NCI-H2196 (cell line): ENCODE results near the gene RBM26.

ENCODE experiments used
- DNase-seq: peaks from one replicate; lab custom pipeline; 2025; ENCODE audit not compliant: unreplicated experiment; lab: John Stamatoyannopoulos, UW

RBM26 gene

DNA sequence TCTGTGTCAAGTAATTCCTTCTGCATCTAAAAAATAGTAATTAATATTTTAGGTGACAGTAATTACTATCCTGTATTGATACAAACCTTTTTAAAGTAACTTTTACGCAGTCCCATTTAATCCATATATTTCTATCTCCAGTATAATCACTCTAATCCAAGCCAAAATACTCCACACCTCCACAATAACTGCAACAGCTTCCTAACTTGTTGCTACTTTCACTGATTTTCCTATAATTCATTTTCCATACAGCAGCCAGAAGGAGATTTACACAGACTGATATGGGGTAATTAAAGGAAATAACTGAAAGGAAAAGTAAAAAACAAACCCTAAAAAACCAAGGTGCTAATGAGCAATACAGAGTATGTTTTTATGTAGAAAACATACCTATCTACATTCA lies 64.9 kb downstream of the RBM26 start:
- DNase-seq, result no peak

DNA sequence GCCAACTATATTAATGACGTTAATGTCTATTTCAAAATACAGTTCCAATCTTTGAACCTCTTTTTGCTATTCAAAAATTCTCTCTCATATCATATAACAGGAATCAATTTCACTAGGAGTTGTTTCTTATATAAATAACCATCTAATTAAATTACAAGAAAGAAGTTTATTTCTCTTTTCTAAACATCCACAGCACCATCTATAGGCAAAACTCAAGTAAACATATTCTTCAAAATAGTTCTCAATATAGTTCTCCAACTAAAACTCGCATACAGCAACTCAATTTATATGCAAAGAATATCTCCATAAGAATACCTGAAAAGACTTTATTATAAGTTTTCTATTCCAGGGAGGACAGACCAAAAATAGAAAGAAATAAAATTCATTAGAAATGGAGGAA lies 65.6 kb downstream of the RBM26 start:
- DNase-seq, result no peak

DNA sequence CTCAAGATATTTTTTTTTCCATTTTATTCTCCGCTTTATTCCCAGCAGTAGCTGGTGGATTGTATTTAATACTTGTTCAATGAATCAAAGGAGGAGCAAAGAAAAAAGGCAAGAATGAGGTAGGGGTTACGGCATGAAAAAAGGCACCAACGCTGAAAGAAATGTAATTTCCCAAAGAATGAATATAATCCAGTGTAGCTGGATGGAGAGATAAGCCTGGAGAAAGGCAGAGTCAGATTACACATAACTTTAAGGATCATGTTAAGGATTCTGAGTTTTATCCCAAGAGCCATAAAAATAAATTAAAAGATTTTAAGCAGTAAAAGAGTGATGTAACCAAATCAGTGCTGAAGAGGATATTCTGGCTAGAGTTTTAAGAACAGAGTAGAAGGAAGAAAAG lies 67.7 kb downstream of the RBM26 start:
- no peak for DNase-seq

DNA sequence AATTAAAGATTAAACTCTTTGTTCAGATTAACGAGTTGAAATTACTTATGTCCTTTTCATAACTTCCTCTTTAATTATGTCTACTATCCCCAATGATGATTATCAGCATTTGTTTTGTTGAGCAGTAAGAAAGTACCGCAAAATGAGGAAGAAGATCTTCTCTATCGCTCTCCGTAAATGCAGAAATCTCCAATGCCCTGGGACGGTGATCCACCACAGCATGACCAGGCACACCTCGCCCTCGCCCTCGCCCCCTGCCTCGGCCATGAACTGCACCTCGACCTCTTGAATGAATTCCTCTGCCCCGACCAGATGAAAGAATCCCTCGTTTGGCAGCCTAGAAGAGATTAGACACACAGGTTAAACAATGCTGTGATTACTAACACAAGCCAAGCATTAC lies 69.1 kb downstream of the RBM26 start:
- no peak for DNase-seq

DNA sequence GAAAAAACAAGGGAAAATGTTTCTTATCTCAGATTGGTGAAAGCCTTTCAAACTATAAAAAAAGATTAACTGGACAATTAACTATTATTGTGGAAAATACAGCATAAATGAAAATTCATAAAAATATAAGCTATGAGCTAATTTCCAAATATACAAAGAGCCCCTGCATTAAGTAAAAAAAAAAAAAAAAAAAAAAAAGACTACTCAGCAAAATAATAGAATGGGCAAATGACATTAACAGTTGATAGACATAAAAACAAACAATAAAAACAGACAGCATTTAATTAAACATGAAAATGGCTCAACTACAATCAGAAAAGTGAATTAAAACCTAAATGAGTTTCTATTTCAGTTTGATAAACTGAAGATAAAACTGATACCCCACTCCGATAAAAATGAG lies 77.5 kb downstream of the RBM26 start:
- no peak for DNase-seq

DNA sequence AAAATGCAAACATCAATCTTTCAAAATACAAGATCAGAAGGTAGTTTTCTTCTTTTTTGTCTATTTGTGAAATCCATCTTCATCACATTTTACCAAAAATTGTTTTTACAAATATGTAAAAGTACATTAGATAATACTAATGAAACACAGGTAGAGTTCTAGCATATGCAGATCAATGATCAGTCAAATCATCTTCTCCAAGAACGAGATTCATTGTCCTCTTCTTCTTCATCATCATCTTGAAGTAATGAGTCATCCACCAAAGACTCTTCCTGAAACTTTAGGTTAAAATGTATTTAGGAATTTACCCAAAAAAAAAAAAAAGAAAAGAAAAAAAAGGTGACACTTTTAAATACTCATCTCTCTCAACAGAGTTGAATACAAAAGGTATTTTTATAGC lies 85.6 kb downstream of the RBM26 start:
- no peak for DNase-seq

DNA sequence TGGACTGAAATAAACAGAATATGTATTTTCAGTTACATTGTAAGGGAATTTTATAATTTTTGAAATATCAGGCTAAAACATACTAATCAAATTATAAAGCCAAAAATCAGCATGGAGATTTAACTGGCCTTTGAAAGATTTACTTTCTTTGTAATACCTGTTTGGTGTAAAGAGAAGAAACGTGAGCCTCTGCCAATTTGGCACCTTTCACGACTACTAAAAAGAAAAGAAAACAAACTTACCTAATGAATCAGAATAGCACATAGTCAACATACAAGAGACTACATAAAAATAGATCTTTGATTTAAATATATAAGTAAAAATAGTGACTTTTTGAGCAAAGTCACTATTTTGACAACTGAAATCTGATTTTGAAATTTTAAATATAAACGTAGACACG lies 87.4 kb downstream of the RBM26 start:
- DNase-seq, result no peak

DNA sequence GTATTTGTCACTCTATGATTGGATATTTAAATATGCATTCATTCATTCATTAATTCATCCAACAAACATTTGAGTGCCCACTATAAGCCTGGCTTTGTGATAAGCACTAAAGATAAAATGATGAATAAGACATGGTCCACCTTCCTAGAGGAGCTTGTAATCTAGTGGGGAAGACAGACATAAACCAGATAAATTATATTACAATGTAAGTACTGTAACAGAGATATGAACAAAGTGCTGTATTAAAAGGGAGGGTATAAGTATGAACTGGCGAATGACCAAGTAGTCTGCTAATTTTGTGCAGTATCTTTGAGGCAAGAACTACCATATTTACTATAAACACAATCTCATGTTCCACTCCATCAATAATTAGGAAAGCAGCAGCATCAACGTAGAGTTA lies 88.2 kb downstream of the RBM26 start:
- DNase-seq, result no peak

DNA sequence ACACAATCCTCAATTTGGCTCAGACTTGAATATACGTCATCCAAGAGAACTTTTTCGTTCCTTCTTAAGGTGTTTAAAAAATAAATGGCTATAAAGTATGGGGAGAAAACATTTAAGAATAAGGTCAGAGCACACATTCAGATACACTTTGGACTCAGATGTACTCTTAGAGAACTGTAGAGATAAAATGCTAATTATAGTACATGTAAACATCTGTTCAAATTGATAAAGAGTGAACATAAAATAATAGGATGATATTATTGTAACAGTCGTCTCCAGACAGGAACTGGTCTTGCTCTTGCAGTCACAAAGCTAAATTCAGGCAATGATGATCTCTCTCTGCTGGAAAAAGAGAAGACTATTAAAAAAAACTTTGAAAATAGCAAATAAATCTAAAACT lies 91.4 kb downstream of the RBM26 start:
- no peak for DNase-seq

DNA sequence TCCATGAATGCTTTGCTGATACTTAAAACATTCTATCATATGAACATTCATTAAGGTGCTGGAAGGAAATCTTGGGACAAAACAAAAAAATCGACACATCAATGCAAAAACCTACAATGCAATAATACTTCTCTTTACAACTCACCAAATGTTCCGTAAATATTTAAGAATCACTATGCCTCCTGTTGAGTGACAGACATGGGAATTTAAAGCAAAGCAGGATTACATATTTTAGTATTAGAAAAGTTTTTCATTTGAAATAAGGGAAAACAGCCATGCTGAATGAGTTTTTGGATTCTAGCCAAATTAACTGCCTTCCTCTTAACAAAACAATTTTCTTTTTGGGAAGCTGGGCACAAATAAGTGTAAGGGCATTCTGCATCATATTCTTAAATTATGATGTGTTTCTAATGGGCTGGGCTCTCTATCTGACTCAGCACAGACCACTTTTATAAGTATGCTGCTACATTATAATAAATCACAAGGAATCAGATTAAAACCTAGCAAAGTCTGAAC lies 93.7 kb downstream of the RBM26 start:
- no peak for DNase-seq

DNA sequence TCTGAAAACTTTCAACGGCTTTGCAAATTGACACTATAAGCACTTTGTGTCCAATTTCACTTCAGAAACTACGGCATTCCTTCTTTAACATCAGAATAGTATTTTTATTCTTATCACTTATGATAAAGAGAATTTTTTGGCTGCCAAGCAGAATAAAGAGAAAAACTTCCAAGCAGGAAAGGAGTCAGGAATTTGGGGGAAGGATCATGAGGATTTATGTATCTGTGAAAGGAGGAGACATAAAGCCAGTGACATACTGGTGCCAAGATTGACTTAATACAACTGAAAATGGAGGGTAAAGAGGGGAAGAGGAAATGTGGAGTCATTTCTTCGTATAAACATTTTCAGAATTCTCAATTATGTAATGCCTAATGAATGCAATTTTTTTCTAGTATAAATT lies 94.7 kb downstream of the RBM26 start:
- DNase-seq, result no peak

DNA sequence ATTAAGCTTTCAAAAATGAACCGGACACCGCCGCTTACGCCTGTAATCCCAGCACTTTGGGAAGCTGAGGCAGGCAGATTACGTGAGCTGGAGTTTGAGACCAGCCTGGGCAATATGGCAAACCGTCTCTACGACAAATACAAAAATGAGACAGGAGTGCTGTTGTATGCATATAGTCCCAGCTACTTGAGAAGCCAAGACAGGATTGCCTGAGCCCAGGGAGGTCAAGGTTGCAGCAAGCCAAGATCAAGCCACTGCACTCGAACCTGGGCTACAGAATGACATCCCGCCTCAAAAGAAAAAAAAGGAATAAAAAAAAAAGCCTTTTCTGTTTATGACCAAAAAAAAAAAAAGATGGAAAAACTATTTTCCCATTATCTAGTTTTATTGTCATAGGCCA lies 96.4 kb downstream of the RBM26 start:
- no peak for DNase-seq

DNA sequence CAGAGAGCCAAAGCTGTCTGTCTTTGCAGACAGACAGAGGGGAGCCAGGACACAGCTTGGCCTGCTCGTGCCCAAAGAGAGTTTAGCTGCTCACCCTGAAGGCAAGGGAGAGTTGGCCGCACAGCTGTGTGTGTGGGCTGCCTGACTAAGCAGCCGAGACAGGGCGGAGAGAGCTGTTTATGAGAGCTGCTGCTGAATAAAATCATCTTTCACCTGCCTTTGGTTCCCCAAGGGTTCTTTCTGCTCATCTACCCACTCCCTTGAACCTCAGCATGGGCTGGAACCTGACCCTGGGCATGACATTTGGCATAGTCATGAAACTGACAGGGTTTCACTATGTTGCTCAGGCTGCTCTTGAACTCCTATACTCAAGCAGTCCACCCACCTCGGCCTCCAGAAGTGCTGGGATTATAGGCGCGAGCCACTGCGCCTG lies 98.2 kb downstream of the RBM26 start:
- no peak for DNase-seq

DNA sequence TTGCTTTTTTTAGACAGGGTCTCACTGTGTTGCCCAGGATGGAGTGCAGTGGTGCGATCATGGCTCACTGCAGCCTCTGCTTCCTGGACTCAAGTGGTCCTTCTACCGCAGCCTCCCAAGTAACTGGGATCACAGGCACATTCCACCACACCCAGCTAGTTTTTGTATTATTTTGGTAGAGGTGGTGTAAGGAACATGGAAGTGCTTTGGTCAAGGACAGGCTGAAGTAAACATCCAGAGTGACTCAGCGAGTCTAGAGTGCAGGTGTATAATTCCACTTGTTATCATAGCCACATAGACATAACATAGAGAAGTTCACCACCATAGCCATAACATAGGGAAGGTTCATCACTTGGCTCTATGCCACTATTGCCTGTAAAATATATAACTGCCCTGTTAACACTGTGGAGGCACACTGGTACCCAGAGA lies 98.6 kb downstream of the RBM26 start:
- no peak for DNase-seq

DNA sequence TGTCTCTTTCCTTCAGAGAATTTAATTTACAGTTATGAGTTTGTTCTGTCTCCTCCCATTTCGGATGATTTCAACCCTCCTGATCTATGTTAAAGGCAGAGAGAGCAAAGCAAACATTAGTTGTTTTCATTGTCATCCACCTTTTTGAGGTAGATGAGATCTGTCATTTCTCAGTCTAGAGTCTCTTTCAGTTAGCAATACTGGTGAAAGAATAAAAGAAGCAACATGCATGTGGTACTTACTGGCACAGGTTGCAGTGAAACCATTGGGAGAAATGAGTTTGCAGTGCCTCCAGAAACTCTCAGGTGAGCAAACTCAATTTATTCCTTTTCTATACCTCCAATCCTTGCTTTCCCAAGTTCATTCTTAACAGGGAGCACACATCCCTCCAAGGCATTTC lies 99.4 kb downstream of the RBM26 start:
- DNase-seq, result no peak

DNA sequence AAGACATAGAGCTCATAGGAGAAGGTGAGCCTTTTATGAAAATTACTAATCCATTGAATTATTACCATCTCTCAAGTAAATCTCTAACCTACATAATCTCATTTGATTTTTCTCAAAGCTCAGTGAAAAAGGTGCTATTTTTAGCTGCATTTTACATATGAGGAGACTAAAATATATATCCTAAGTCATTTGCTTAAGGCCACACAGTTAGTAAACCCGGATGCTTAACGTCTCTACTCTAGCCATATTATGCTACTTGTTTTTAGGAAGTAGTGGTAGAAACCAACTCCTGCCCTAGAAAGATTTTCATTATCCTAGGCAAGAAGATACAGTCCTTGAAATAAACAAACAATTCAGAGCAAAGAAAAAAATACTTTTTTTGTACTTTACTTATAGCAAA lies 108.9 kb downstream of the RBM26 start:
- DNase-seq, result no peak

DNA sequence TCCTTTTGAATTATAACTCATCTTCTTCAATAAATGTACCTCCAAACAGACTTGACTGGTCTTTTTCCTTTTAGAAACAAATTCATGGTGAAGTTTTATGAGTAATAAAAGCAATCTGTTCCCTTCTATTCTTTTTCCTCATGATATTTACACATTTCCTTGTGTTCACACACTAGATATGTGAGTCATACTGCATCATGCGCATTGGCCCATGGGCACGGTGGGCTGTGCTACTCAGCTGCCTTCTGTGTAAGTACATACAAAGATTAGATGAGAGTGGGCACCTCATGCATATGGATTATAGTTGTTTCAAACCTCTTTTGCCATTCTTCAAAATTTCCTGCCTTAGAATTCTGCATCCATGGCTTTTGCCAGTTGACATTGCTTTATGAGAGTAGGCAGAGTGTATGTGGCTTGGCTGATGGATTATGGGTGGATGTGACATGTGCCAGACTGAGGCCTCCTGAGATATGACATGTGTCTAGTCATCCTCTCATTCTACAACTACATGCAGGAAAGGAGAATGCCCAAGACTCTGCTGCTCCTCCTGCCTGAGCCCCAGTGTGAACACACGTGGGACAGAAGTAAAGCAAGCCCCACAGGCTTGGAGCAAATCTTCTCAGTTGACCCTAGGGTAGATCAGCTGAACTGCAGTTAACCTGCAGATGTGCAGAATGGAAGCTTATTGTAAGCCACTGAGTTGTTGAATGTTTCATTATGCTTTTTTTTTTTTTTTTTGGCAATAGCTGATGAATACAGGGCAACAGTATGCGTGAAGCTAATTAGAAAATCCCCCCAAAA lies 109.9 kb downstream of the RBM26 start:
- no peak for DNase-seq

DNA sequence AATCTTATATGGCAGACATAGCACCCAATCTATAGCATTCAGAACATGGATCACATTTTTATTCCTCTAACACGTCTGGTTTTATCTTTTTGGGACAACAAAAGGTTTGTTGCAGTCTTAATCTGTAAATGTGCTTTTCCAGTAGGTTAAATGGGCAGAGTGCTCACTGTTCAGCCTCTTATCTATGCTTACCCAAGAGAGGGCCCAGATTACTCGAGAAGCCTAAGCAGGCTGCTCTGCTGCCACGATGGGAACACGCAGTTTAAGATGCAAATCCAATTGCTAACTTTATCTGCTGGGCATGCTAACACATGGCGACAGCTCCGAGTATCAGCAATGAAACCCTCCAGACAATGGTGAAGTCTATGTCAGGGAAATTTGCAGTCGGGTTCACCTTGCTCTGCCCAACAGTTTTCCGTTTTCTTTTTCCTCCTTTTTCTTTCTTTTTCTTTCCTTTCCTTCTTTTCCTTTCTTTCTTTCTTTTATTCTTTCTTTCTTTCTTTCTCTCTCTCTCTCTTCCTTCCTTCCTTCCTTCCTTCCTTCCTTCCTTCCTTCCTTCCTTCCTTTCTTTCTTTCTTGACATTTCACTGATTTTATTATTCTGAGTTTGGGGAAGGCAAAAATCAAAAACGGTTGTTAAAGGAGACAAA lies 115.3 kb downstream of the RBM26 start:
- no peak for DNase-seq

DNA sequence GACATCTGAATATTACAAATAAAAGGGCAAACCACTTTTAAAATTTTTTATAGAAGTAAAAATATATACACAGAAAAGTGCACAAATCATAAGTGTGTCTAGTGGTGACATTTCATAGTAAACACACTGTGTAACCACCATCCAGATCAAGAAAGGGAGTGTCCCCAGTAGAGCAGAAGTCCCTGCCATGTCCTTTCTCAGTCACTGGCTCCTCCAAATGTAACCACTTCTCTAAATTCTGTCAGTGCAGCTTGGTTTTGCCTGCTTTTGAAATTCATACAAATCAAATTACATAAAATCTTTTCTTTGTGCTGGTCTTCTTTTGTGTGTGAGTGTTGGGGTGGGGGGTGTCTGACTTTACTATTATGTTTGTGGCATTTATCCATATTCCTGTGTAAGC lies 116.5 kb downstream of the RBM26 start:
- DNase-seq, result no peak

DNA sequence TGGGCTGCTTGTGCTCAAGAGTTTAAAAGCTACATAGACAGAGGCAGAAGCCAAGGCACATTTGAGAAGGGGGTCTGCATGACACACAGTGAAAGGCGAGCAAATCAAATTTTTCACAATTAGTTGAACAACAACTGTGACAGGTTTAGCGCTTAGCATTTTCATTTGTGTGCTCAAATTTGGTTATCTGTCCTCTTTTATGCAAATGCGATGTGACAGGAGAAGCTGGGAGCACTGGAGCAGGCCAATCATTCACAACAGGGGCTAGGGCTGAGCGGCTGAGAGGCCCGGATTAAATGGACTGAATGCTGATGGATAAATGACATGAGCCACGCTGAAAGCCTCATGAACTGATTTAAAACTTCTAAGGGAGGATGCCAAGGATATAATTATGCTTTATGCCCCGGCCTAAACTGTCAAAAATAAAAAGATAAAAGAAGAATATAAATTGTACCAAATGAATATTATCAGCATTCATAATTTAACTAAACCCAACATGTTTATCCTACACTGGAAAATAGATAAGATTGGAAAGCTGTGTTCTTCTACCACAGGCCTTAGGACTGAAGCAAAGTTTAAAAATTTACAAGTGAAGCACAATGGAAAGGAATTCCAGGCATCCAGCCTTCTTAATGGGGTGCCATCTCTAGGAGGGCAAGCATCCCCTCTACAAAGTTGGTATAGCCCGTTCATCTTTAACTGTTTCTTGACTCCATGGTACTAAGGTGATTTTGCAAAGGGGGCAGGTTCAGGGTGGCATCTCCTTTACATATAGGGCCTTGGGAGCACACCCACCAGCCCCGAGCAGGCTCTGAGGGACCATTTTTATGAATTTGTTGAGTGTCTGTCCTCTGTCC lies 117.9 kb downstream of the RBM26 start:
- DNase-seq, result no peak

DNA sequence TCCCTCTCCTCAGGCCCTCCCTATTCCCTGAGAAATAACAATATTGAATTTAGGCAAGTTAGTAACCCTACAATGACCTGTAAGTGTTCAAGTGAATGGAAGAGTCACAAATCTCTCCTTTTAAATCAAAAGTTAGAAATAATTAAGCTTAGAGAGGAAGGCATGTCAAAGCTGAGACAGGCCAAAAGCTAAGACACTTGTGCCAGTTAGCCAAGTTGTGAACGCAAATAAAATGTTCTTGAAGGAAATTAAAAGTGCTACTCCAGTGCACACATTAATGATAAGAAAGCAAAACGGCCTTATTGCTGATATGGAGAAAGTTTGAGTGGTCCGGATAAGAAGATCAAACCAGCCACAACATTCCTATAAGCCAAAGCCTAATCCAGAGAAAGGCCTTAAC lies 120.9 kb downstream of the RBM26 start:
- no peak for DNase-seq

DNA sequence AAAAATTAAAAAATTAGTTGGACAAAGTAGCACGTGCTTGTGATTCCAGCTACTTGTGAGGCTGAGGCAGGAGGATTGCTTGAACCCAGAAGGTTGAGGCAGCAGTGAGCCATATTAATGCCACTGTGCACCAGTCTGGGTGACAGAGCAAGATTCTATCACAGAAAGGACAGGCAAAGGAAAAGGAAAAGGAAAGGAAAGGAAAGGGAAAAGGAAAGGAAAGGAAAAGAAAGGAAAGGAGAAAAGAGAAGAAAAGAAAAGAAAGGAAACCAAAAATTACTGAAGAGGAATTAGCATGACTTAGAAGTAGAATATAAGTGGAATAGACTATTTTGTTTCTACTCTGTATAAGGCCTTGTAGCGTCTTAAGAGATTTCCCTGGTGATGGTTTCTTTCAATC lies 122.3 kb downstream of the RBM26 start:
- DNase-seq, result no peak
